ENCODE data around the gene DUSP9. TPM values are rescaled to one million over a fixed set of nuclear protein-coding genes. Genes with fewer than 3 reads are reported as not detected.

The DUSP9 gene
- total and polyA plus RNA-seq, 10 of the 15 experiments (the other 5 are each of a cell fraction or from before 2014, with no cell fraction given), result 0.10 TPM; not detected in 9

- TF ChIP-seq ZNF687 (IDR thresholded peaks at IDR 0.05) (no peak), ZBTB33 (IDR thresholded peaks at IDR 0.05) (no peak), MAX (IDR thresholded peaks at IDR 0.05; ENCODE audit: low read depth, low read length) (no peak)
These were observed 3.1 kb downstream of the DUSP9 start (continued) for GRCh38 chrX:153649915-153650782.

Measured in GM12878 (cell line).